ENCODE results near the gene KCNJ5. TPM values are rescaled to one million over a fixed set of nuclear protein-coding genes. Genes with fewer than 3 reads are reported as not detected.

The KCNJ5 gene
- total RNA-seq, 1 experiment from 2014 or later: 0.11 TPM

- no peaks in the 10 kb centered on the region for H3K9me3 ChIP-seq (ENCODE audit: control insufficient read depth, low read depth, low read length)
- no peak overlapping the region for H3K4ac ChIP-seq (ENCODE audit: low read depth, low read length)
- H3K27me3 ChIP-seq (ENCODE audit: insufficient read depth, low read length): no peaks in the 10 kb centered on the region
- H3K4me2 ChIP-seq (ENCODE audit: insufficient read depth, insufficient read length, low read length): no peak overlapping the region
- no peak overlapping the region for H2BK120ac ChIP-seq (ENCODE audit: low read depth, low read length, poor library complexity, severe bottlenecking)
- H4K8ac ChIP-seq (replicated peaks; ENCODE audit: insufficient read length, low read depth, low read length): no peak overlapping the region
- no peaks in the 10 kb centered on the region for H3K79me2 ChIP-seq (ENCODE audit: insufficient read depth, low read length)
- Mint-ChIP-seq H3K9me3 (no peaks in the 10 kb centered on the region), H3K27me3 (ENCODE audit: low read depth) (no peaks in the 10 kb centered on the region), H3K36me3 (ENCODE audit: insufficient read depth in 1 of 3, low read depth in 3 of 3) (peaks cover 11 to 17% (median 17%) of the 10 kb centered on the region in 3 experiments; a peak in 6 of 7 replicates), H3K4me1 (peaks cover 7 to 9% of the 10 kb centered on the region in 2 experiments; a peak in 3 of 4 replicates), H3K27ac (no peak overlapping the region), H3K4me3 (no peak overlapping the region)
- H4K91ac ChIP-seq (ENCODE audit: insufficient read length, low read depth, low read length): no peak overlapping the region
- no peaks in the 10 kb centered on the region for H3K4me1 ChIP-seq (ENCODE audit: insufficient read depth, low read length)
- H3K9ac ChIP-seq (ENCODE audit: extremely low read depth, insufficient read length, low read length): no peak overlapping the region
- no CpG with 5 or more reads among the region's 4 CpGs for WGBS (ENCODE audit: extremely low coverage, insufficient read length, low lambda C conversion rate)
- no peak overlapping the region for H3K23ac ChIP-seq (ENCODE audit: insufficient read length, low read depth, low read length)
- no peak overlapping the region for H3K14ac ChIP-seq (ENCODE audit: insufficient read depth, low read length)
- H4K5ac ChIP-seq (ENCODE audit: insufficient read length, low read depth, low read length): no peak overlapping the region
- no peak overlapping the region for H3K18ac ChIP-seq (ENCODE audit: insufficient read length, low read depth, low read length)
- no peak overlapping the region for H2BK20ac ChIP-seq (ENCODE audit: low read depth, low read length, poor library complexity, severe bottlenecking)
- H2AK5ac ChIP-seq (ENCODE audit: insufficient read length, low read length): no peak overlapping the region
- no peak overlapping the region for H2BK15ac ChIP-seq (ENCODE audit: low read depth, low read length)
- H3K23me2 ChIP-seq (ENCODE audit: insufficient read length, low read depth, low read length, poor library complexity, severe bottlenecking): no peaks in the 10 kb centered on the region
- DNase-seq: no peak
- H3T11ph ChIP-seq (ENCODE audit: low read length): no peak overlapping the region
- H4K20me1 ChIP-seq (ENCODE audit: control insufficient read depth, insufficient read depth, insufficient read length): no peaks in the 10 kb centered on the region
- TF ChIP-seq CTCF (conservative IDR thresholded peaks at IDR 0.05): no peak
- no peak overlapping the region for H2BK5ac ChIP-seq (ENCODE audit: insufficient read length, low read length)
- H3K79me1 ChIP-seq (ENCODE audit: insufficient read depth, low read depth, low read length, poor library complexity, severe bottlenecking): no peaks in the 10 kb centered on the region
- no peak overlapping the region for H3K27ac ChIP-seq (ENCODE audit: insufficient read length, low read depth, low read length)
- H3K56ac ChIP-seq (ENCODE audit: insufficient read length, low read depth, low read length): no peak overlapping the region
- no peak overlapping the region for H2BK12ac ChIP-seq (ENCODE audit: insufficient read length, low read depth, low read length)
- no peak overlapping the region for H2AFZ ChIP-seq (ENCODE audit: low read length)
These were observed 74.3 kb downstream of the KCNJ5 start for GRCh38 chr11:128965485-128965884.

Measured in H9 (cell line).